K562 (cell line): ENCODE data around the gene PTPRT. TPM values are rescaled to one million over a fixed set of nuclear protein-coding genes. Genes with fewer than 3 reads are reported as not detected.

ENCODE experiments used
- ATAC-seq: fragments of 200-7000 bp; cut with Tn5 transposase; 3 replicates; pipeline ENCODE4 v1.9.1; 2020; ENCODE audit warnings: moderate library complexity
- BruUV-seq: library from RNA; stranded (reverse); fragments of 400-500 nt; replicated peaks from 2 replicates; lab custom pipeline; 2021; lab: Mats Ljungman, UMichigan
- CTCF ChIA-PET: fragments of 300-600 bp; formaldehyde crosslinking; extraction: SDS; loops from one replicate; lab custom pipeline; 2021; ENCODE audit warnings: low intra/inter-chr PET ratio; lab: Yijun Ruan, JAX
- POLR2A ChIA-PET: fragments of 300-600, 350-650 bp; sonication (Branson Sonifier 250); formaldehyde crosslinking; extraction: SDS; loops from one replicate; lab custom pipeline; 2021; ENCODE audit warnings: antibody characterized with exemption, inconsistent platforms; lab: Yijun Ruan, JAX
- DNase-seq, 4 experiments: peaks; one replicate each; pipeline versions ENCODE4 v3.0.0 to v3.0.0-alpha.2; 2011 to 2018; ENCODE audit warnings: low spot score in 3 of 4, mixed read lengths in 3 of 4; ENCODE audit errors: extremely low read depth in 1 of 4
- FAIRE-seq: peaks from 2 replicates; lab custom pipeline; 2011; peaks lifted over from hg19 to GRCh38; lab: Jason Lieb, UNC
- H2AFZ ChIP-seq: 2 replicates; pipeline ENCODE4 v1.6.0; 2011; ENCODE audit warnings: low read depth, low read length, control low read depth, inconsistent platforms
- H3K27ac ChIP-seq: fragments of 200-600 bp; 3 replicates; pipeline ENCODE4 v1.8.0; 2011; ENCODE audit warnings: low read depth, mild to moderate bottlenecking, control low read depth, inconsistent platforms, low read length, moderate library complexity, mixed read lengths; ENCODE audit errors: extremely low read depth
- H3K27me3 ChIP-seq, 2 experiments: fragments of 300-600 bp in 1 of 2; 2 replicates in 1 of 2; 3 replicates in 1 of 2; pipeline versions ENCODE4 v1.6.0 to v1.8.0; 2011; ENCODE audit warnings: inconsistent platforms in 2 of 2, low read length in 2 of 2, mild to moderate bottlenecking in 1 of 2, mixed read lengths in 1 of 2, moderate library complexity in 1 of 2; ENCODE audit not compliant: control insufficient read depth in 2 of 2, insufficient read depth in 2 of 2
- H3K36me3 ChIP-seq: fragments of 300-600 bp; 3 replicates; pipeline ENCODE4 v1.8.0; 2011; ENCODE audit warnings: mild to moderate bottlenecking, low read length, inconsistent platforms; ENCODE audit not compliant: control insufficient read depth, insufficient read depth
- H3K4me1 ChIP-seq, 2 experiments: fragments of 200-600 bp in 1 of 2; replicated peaks in 1 of 2; 2 replicates in 1 of 2; 3 replicates in 1 of 2; pipeline versions ENCODE4 v1.5.1 to v1.8.0; 2011; ENCODE audit warnings: inconsistent platforms in 2 of 2, low read length in 2 of 2, mild to moderate bottlenecking in 1 of 2, mixed read lengths in 1 of 2, moderate library complexity in 1 of 2; ENCODE audit not compliant: control insufficient read depth in 2 of 2, insufficient read depth in 2 of 2
- H3K4me2 ChIP-seq: 2 replicates; pipeline ENCODE4 v1.6.1; 2011; ENCODE audit warnings: low read length, control low read depth, inconsistent platforms, mixed read lengths; ENCODE audit not compliant: insufficient read depth
- H3K4me3 ChIP-seq: fragments of 200-600 bp; sonication (generic), shearing (Covaris generic); 2 replicates; pipeline ENCODE4 v1.5.1; 2016; ENCODE audit warnings: control low read depth, inconsistent platforms
- H3K79me2 ChIP-seq: fragments of 200-600 bp; 3 replicates; pipeline ENCODE4 v1.8.0; 2011; ENCODE audit warnings: low read length, inconsistent platforms; ENCODE audit not compliant: control insufficient read depth, insufficient read depth
- H3K9ac ChIP-seq, 2 experiments: 2 replicates each; pipeline versions ENCODE4 v1.6.0 to v1.6.1; 2011; ENCODE audit warnings: low read depth in 2 of 2, low read length in 2 of 2, control low read depth in 1 of 2, inconsistent platforms in 1 of 2, mild to moderate bottlenecking in 1 of 2, mixed read lengths in 1 of 2; ENCODE audit not compliant: insufficient read depth in 1 of 2
- H3K9me1 ChIP-seq: one replicate; pipeline ENCODE4 v1.6.0; 2011; ENCODE audit warnings: inconsistent platforms, mild to moderate bottlenecking, low read length, moderate library complexity; ENCODE audit not compliant: control insufficient read depth, insufficient read depth
- H3K9me3 ChIP-seq: replicated peaks from 2 replicates; pipeline ENCODE4 v1.5.1; 2011; ENCODE audit warnings: low read depth, low read length, inconsistent platforms; ENCODE audit not compliant: control insufficient read depth, insufficient read depth
- H4K20me1 ChIP-seq: replicated peaks from 2 replicates; pipeline ENCODE4 v1.6.1; 2011; ENCODE audit warnings: low read length, inconsistent platforms, mixed read lengths; ENCODE audit not compliant: control insufficient read depth, insufficient read depth
- DEAF1 ChIP-seq: fragments of 450-650 bp; formaldehyde crosslinking; IDR thresholded peaks from 2 replicates; pipeline ENCODE4 v1.4.0; 2020; ENCODE audit warnings: mild to moderate bottlenecking, moderate library complexity
- DLX4 ChIP-seq: fragments of 250-450 bp; sonication (Bioruptor Pico); IDR thresholded peaks from 2 replicates; pipeline ENCODE4 v1.6.1; 2021; ENCODE audit warnings: mild to moderate bottlenecking
- GATAD2A ChIP-seq: fragments of 450-650 bp; IDR thresholded peaks from 2 replicates; pipeline ENCODE4 v1.6.1; 2017
- GTF2A2 ChIP-seq: IDR thresholded peaks from 2 replicates; pipeline ENCODE4 v1.6.1; 2016; ENCODE audit warnings: mild to moderate bottlenecking, missing genetic modification characterization, missing compliant biosample characterization
- HEY1 ChIP-seq: fragments of 250-450 bp; sonication (Bioruptor Pico); IDR thresholded peaks from 2 replicates; pipeline ENCODE4 v1.5.0; 2020; ENCODE audit warnings: mild to moderate bottlenecking, moderate library complexity, borderline replicate concordance
- HLTF ChIP-seq: fragments of 450-650 bp; IDR thresholded peaks from 2 replicates; pipeline ENCODE4 v1.6.1; 2016
- KAT7 ChIP-seq: sonication (generic); formaldehyde crosslinking; IDR thresholded peaks from 2 replicates; pipeline ENCODE4 v1.8.0; 2022; ENCODE audit warnings: missing genetic modification reagents, mild to moderate bottlenecking, borderline replicate concordance
- MEIS2 ChIP-seq: fragments of 450-650 bp; IDR thresholded peaks from 2 replicates; pipeline ENCODE4 v1.6.1; 2014; ENCODE audit warnings: mild to moderate bottlenecking; ENCODE audit not compliant: partially characterized antibody
- NR2C1 ChIP-seq, 2 experiments: fragments of 450-650 bp; IDR thresholded peaks; 2 replicates each; pipeline ENCODE4 v1.6.1; 2017; ENCODE audit warnings: mild to moderate bottlenecking in 2 of 2, antibody characterized with exemption in 1 of 2, inconsistent platforms in 1 of 2, missing compliant biosample characterization in 1 of 2, missing genetic modification characterization in 1 of 2
- PHF20 ChIP-seq: fragments of 450-650 bp; IDR thresholded peaks from 2 replicates; pipeline ENCODE4 v1.6.1; 2018; ENCODE audit not compliant: partially characterized antibody
- POU5F1 ChIP-seq: fragments of 150-350 bp; IDR thresholded peaks from 2 replicates; pipeline ENCODE4 v1.6.1; 2014; ENCODE audit warnings: borderline replicate concordance, low read length, low read depth, mild to moderate bottlenecking; ENCODE audit not compliant: partially characterized antibody
- RBM39 ChIP-seq: fragments of 200-400 bp; formaldehyde crosslinking; optimal IDR thresholded peaks from 2 replicates; pipeline ENCODE3; 2018; ENCODE audit warnings: low read depth, low read length
- RUNX1 ChIP-seq: sonication (generic); IDR thresholded peaks from 2 replicates; pipeline ENCODE4 v1.6.1; 2016; ENCODE audit warnings: antibody characterized with exemption, low read depth
- TSHZ1 ChIP-seq: fragments of 250-450 bp; sonication (Bioruptor Pico); IDR thresholded peaks from 2 replicates; pipeline ENCODE4 v1.4.0; 2020; ENCODE audit warnings: mild to moderate bottlenecking, moderate library complexity
- USF1 ChIP-seq: sonication (generic); formaldehyde crosslinking; IDR thresholded peaks from 2 replicates; pipeline ENCODE4 v1.9.0; 2022; ENCODE audit warnings: mild to moderate bottlenecking, missing genetic modification reagents
- ZNF174 ChIP-seq: fragments of 250-450 bp; sonication (Bioruptor Pico); IDR thresholded peaks from 2 replicates; pipeline ENCODE4 v1.4.0; 2020; ENCODE audit warnings: mild to moderate bottlenecking
- ZNF212 ChIP-seq: fragments of 450-650 bp; formaldehyde crosslinking; IDR thresholded peaks from 2 replicates; pipeline ENCODE4 v1.4.0; 2020; ENCODE audit warnings: mild to moderate bottlenecking
- WGBS: fragments of 100-300 bp; shearing (Covaris generic); methylation state at CpG from one replicate; pipeline ENCODE4 v1.1.6; 2016; ENCODE audit warnings: low coverage, mixed read lengths; ENCODE audit not compliant: insufficient coverage; ENCODE audit errors: missing lambda C conversion rate; 5-methylcytosine and 5-hydroxymethylcytosine counted together
- in situ Hi-C: fragments of 300-500 bp; cut with MboI; formaldehyde crosslinking; loops from 4 replicates; pipeline ENCODE4 v1.15.0; 2018; ENCODE audit warnings: inconsistent platforms, mixed read lengths
- intact Hi-C: fragments of 100-400 bp; cut with micrococcal nuclease; formaldehyde crosslinking; loops from 2 replicates; pipeline ENCODE4 v1.14.2; 2022
- polyA plus RNA-seq, 8 experiments: library from polyadenylated mRNA; depleted of rRNA in 4 of 8; stranded (reverse) in 5 of 8; unstranded in 3 of 8; fragments of >200 nt; fragmentation: Nextera tagmentation in 2 of 8; fragmentation: Illumina TruSeq in 1 of 8; extraction: Ambion mirVana in 2 of 8; extraction: Trizol in 1 of 8; gene quantifications; 2 replicates each; pipeline versions ENCODE4 v1.2.1 to v1.2.3, GENCODE V29; 2011 to 2014; ENCODE audit warnings: inconsistent platforms in 1 of 8, missing spikeins in 1 of 8
- total RNA-seq, 7 experiments: library from RNA; depleted of rRNA in 6 of 7; stranded (reverse); fragments of >200 nt in 6 of 7; fragmentation: Illumina TruSeq in 2 of 7; extraction: Trizol in 2 of 7; gene quantifications; 2 replicates each; pipeline versions ENCODE4 v1.2.1 to v1.2.3, GENCODE V29; 2011 to 2021; ENCODE audit warnings: low replicate concordance in 1 of 7

PTPRT gene
- total and polyA plus RNA-seq, 9 of the 15 experiments (the other 6 are each of a cell fraction or from before 2014, with no cell fraction given), result not detected

- TF ChIP-seq TSHZ1 (CRISPR knock-in tag) (no peak), RUNX1 (no peak), DLX4 (CRISPR knock-in tag) (no peak), GATAD2A (no peak)
These were observed 555.5 kb downstream of the PTPRT start (continued) for GRCh38 chr20:42634156-42634555.

GRCh38 chr20:42628683-42629082, 561.0 kb downstream of the PTPRT start:
- BruUV-seq, result no TSS peak
- no peak overlapping the region for H2AFZ ChIP-seq
- H3K9me1 ChIP-seq, result no peaks in the 10 kb centered on the region
- no peak overlapping the region for H3K4me2 ChIP-seq
- no peaks in the 10 kb centered on the region for H3K9me3 ChIP-seq
- intact Hi-C loops, result no loop called here
- ChIA-PET CTCF (no interaction called here), POLR2A (no interaction called here)
- FAIRE-seq (no peak), ATAC-seq (no peak), DNase-seq (no peak)
- no peaks in the 10 kb centered on the region for H3K36me3 ChIP-seq
- WGBS, result 4% methylated on average over 1 of the region's 1 CpG
- no peaks in the 10 kb centered on the region for H3K4me1 ChIP-seq
- H3K4me3 ChIP-seq, result no peak overlapping the region
- H3K27me3 ChIP-seq, result no peaks in the 10 kb centered on the region
- H4K20me1 ChIP-seq, result no peaks in the 10 kb centered on the region
- in situ Hi-C loops, result no loop called here
- no peak overlapping the region for H3K27ac ChIP-seq
- no peaks in the 10 kb centered on the region for H3K79me2 ChIP-seq
- no peak overlapping the region for H3K9ac ChIP-seq
- TF ChIP-seq HLTF, result no peak
- no peak for TF ChIP-seq NR2C1 (IDR thresholded peaks at IDR 0.05)
- TF ChIP-seq NR2C1 (tag; IDR thresholded peaks at IDR 0.05), result no peak
- no peak for TF ChIP-seq ZNF212 (CRISPR knock-in tag)
- no peak for TF ChIP-seq HEY1 (CRISPR knock-in tag)
- no peak for TF ChIP-seq KAT7 (CRISPR knock-in tag)
- no peak for TF ChIP-seq GTF2A2 (tag)
- TF ChIP-seq MEIS2, result no peak
- no peak for TF ChIP-seq POU5F1
- no peak for TF ChIP-seq PHF20
- no peak for TF ChIP-seq DEAF1
- TF ChIP-seq USF1 (CRISPR knock-in tag), result no peak
- TF ChIP-seq ZNF174, result no peak
- no peak for TF ChIP-seq RBM39
